K562 (cell line): ENCODE results near the gene TTC16. TPM values are rescaled to one million over a fixed set of nuclear protein-coding genes. Genes with fewer than 3 reads are reported as not detected.

Experiments
- ARID3B ChIP-seq: fragments of 250-450 bp; sonication (Bioruptor Pico); IDR thresholded peaks from 2 replicates; pipeline ENCODE4 v1.4.0; 2020; ENCODE audit warnings: borderline replicate concordance
- CREB3 ChIP-seq: fragments of 450-650 bp; conservative IDR thresholded peaks from 2 replicates; pipeline ENCODE4 v1.6.1; 2016; ENCODE audit warnings: missing genetic modification characterization, low read depth, mild to moderate bottlenecking, missing compliant biosample characterization, moderate library complexity
- ETV5 ChIP-seq: sonication (generic); formaldehyde crosslinking; IDR thresholded peaks from 2 replicates; pipeline ENCODE4 v1.4.0; 2020; ENCODE audit warnings: low read depth, mild to moderate bottlenecking, missing genetic modification reagents
- FOXP4 ChIP-seq: sonication (generic); formaldehyde crosslinking; IDR thresholded peaks from 2 replicates; pipeline ENCODE4 v1.8.0; 2022; ENCODE audit warnings: mild to moderate bottlenecking, missing genetic modification reagents, borderline replicate concordance
- GABPB1 ChIP-seq: sonication (generic); formaldehyde crosslinking; IDR thresholded peaks from 2 replicates; pipeline ENCODE4 v1.8.0; 2022; ENCODE audit warnings: mild to moderate bottlenecking, missing genetic modification reagents
- HDAC6 ChIP-seq: IDR thresholded peaks from 2 replicates; pipeline ENCODE4 v1.6.1; 2012; ENCODE audit warnings: low read depth, mild to moderate bottlenecking, control low read depth, inconsistent platforms, low read length, moderate library complexity
- HSF4 ChIP-seq: fragments of 250-450 bp; sonication (Bioruptor Pico); IDR thresholded peaks from 2 replicates; pipeline ENCODE4 v2.1.2; 2022; ENCODE audit warnings: mild to moderate bottlenecking, moderate library complexity, borderline replicate concordance
- ILF3 ChIP-seq: fragments of 450-650 bp; IDR thresholded peaks from 2 replicates; pipeline ENCODE4 v1.6.1; 2018; ENCODE audit warnings: antibody characterized with exemption, mild to moderate bottlenecking, moderate library complexity, borderline replicate concordance
- MBD2 ChIP-seq: sonication (generic); IDR thresholded peaks from 2 replicates; pipeline ENCODE4 v1.6.1; 2016; ENCODE audit warnings: low read depth, borderline replicate concordance
- MIER1 ChIP-seq: fragments of 450-650 bp; IDR thresholded peaks from 2 replicates; pipeline ENCODE4 v1.6.1; 2016; ENCODE audit warnings: antibody characterized with exemption, mild to moderate bottlenecking, low read depth
- PCBP1 ChIP-seq: fragments of 200-400 bp; formaldehyde crosslinking; IDR thresholded peaks from 2 replicates; pipeline ENCODE4 v1.6.1; 2018; ENCODE audit warnings: mild to moderate bottlenecking, low read depth, low read length; ENCODE audit not compliant: poor library complexity, severe bottlenecking
- RCOR1 ChIP-seq, 2 experiments: IDR thresholded peaks; 2 replicates each; pipeline ENCODE4 v1.6.1; 2012; ENCODE audit warnings: low read depth in 2 of 2, low read length in 2 of 2, borderline replicate concordance in 1 of 2, improper control_type of control experiment in 1 of 2
- RFX7 ChIP-seq: fragments of 250-450 bp; sonication (Bioruptor Pico); IDR thresholded peaks from 2 replicates; pipeline ENCODE4 v1.5.1; 2021; ENCODE audit warnings: mild to moderate bottlenecking
- RNF2 ChIP-seq: sonication (generic); IDR thresholded peaks from 2 replicates; pipeline ENCODE4 v1.6.1; 2016
- SRSF1 ChIP-seq: fragments of 200-400 bp; formaldehyde crosslinking; IDR thresholded peaks from 2 replicates; pipeline ENCODE4 v1.6.1; 2017; ENCODE audit warnings: mild to moderate bottlenecking, low read depth, low read length, moderate library complexity
- SRSF3 ChIP-seq: fragments of 200-400 bp; formaldehyde crosslinking; IDR thresholded peaks from 2 replicates; pipeline ENCODE4 v1.6.1; 2016; ENCODE audit warnings: mild to moderate bottlenecking, low read length, moderate library complexity; ENCODE audit not compliant: insufficient read depth
- TEAD1 ChIP-seq, 2 experiments: fragments of 450-650 bp in 1 of 2; sonication (generic) in 1 of 2; formaldehyde crosslinking; IDR thresholded peaks; 2 replicates each; pipeline versions ENCODE4 v1.4.0 to v1.8.0; 2020 to 2022; ENCODE audit warnings: mild to moderate bottlenecking in 2 of 2, missing genetic modification reagents in 1 of 2
- ZBTB11 ChIP-seq, 3 experiments: fragments of 200-800 bp in 1 of 3; fragments of 250-450 bp in 1 of 3; fragments of 450-650 bp in 1 of 3; sonication (Bioruptor Pico) in 1 of 3; sonication (Bioruptor generic) in 1 of 3; formaldehyde crosslinking in 1 of 3; IDR thresholded peaks; 2 replicates each; pipeline versions ENCODE4 v1.6.1 to v1.8.0; 2016 to 2022; ENCODE audit warnings: mild to moderate bottlenecking in 2 of 3, missing genetic modification characterization in 2 of 3, missing compliant biosample characterization in 1 of 3, moderate library complexity in 1 of 3
- ZNF324 ChIP-seq: fragments of 250-450 bp; sonication (Bioruptor Pico); IDR thresholded peaks from 2 replicates; pipeline ENCODE4 v1.4.0; 2020; ENCODE audit warnings: mild to moderate bottlenecking
- polyA plus RNA-seq, 8 experiments: library from polyadenylated mRNA; depleted of rRNA in 4 of 8; stranded (reverse) in 5 of 8; unstranded in 3 of 8; fragments of >200 nt; fragmentation: Nextera tagmentation in 2 of 8; fragmentation: Illumina TruSeq in 1 of 8; extraction: Ambion mirVana in 2 of 8; extraction: Trizol in 1 of 8; gene quantifications; 2 replicates each; pipeline versions ENCODE4 v1.2.1 to v1.2.3, GENCODE V29; 2011 to 2014; ENCODE audit warnings: inconsistent platforms in 1 of 8, missing spikeins in 1 of 8
- total RNA-seq, 7 experiments: library from RNA; depleted of rRNA in 6 of 7; stranded (reverse); fragments of >200 nt in 6 of 7; fragmentation: Illumina TruSeq in 2 of 7; extraction: Trizol in 2 of 7; gene quantifications; 2 replicates each; pipeline versions ENCODE4 v1.2.1 to v1.2.3, GENCODE V29; 2011 to 2021; ENCODE audit warnings: low replicate concordance in 1 of 7

Gene TTC16
- total and polyA plus RNA-seq, 9 of the 15 experiments (the other 6 are each of a cell fraction or from before 2014, with no cell fraction given): 0.11 TPM; not detected in 8

GRCh38 chr9:127780126-127780885 is 64.4 kb downstream of the TTC16 start (continued):
- TF ChIP-seq ZBTB11 (CRISPR knock-in tag; IDR thresholded peaks at IDR 0.05): no peak
- no peak for TF ChIP-seq TEAD1 (CRISPR knock-in tag; IDR thresholded peaks at IDR 0.05)
- no peak for TF ChIP-seq MBD2
- TF ChIP-seq ETV5 (CRISPR knock-in tag): no peak
- TF ChIP-seq RCOR1 (IDR thresholded peaks at IDR 0.05; ENCODE audit: borderline replicate concordance in 1 of 2, low read depth in 2 of 2, low read length in 2 of 2): 0 out of 4 replicates have a peak, but pooled peaks of 1 of the 2 experiments have one; percentile 38
- TF ChIP-seq SRSF1: no peak
- no peak for TF ChIP-seq SRSF3
- TF ChIP-seq HDAC6: no peak
- no peak for TF ChIP-seq ILF3
- TF ChIP-seq ZNF324 (CRISPR knock-in tag): no peak
- no peak for TF ChIP-seq PCBP1
- no peak for TF ChIP-seq CREB3
- no peak for TF ChIP-seq RNF2
- TF ChIP-seq GABPB1 (CRISPR knock-in tag): no peak
- no peak for TF ChIP-seq ARID3B (CRISPR knock-in tag)
- TF ChIP-seq MIER1: no peak
- TF ChIP-seq RFX7 (CRISPR knock-in tag): no peak
- no peak for TF ChIP-seq FOXP4 (CRISPR knock-in tag)
- TF ChIP-seq HSF4: no peak
